SW 1271 (cell line): ENCODE data around the gene DUSP10.

Source experiments
- DNase-seq, 2 experiments: peaks; one replicate each; lab custom pipeline; 2025; lab: John Stamatoyannopoulos, UW

Gene DUSP10

DNA sequence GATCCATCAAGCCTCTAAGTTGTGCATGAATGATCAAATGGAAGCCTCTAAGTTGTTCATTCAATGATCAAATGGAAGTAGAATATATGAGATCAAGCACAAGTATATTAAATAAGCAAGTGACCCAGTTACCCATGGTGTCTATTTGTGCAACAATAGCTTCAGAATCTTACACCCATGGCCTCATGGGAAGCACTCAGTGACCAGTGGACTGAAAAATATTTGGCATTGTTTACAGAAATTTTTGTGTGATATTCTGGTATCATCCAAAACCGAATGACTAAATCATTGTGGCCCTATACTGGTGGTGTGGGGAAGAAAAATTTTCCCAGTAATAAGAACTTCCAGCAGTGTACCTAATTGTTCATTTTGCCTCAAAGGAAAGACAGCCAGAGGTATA lies 46.6 kb downstream of the DUSP10 start:
- DNase-seq, result no peak

DNA sequence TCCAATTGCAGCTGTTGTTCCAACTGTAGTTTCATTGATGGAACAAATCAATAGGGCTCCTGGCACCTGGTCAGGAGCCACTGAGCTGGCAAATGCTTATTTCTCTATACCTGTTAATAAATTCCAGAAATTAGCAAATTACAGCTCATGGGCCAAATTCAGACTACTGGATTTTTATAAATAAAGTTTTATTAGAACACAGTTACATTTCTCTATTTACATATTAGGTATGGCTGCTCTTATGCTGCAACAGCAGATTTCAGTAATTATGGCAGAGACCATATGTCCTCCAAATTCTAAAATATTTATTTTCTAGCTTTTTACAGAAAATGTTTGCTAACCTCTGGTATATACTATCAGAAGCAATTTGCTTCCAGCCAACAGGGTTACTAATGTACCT lies 47.8 kb downstream of the DUSP10 start:
- DNase-seq, result no peak

DNA sequence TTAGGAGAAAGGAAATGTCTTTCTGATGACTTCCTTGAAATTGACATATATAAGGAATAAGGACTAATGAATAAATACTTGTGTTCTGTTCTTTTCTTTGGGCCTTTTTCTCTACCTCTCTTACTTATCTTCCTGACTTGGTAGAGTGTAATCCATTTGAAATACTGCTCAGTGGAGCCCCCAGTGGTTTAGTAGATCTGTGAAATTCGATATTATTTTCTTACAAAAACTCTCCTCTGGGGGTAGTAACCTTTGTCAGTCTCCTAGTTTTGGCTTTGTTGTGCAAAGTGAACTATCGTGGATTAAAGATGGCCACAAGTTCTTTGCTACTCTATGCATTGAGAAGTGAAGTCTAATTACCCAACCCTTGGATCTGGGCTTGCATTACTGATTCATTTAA lies 48.8 kb downstream of the DUSP10 start:
- no peak for DNase-seq

DNA sequence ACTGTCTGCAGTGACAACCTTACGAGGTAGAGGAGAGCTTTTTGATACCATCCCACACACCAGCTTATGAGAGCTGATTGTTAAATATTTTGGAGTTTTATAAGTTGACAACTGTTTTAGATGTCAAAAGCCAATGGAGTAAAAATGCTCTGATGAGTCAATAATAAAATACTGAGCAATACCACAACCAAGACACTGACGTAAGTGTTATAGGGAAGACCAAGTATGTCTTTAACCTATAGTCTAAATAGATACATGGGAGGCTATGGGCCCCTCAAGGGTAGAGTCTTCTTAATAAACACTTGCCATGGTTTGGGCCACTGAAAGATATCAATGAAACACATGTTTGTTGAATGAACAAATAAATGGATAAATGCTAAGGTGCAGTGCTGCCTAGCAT lies 49.2 kb downstream of the DUSP10 start:
- no peak for DNase-seq

DNA sequence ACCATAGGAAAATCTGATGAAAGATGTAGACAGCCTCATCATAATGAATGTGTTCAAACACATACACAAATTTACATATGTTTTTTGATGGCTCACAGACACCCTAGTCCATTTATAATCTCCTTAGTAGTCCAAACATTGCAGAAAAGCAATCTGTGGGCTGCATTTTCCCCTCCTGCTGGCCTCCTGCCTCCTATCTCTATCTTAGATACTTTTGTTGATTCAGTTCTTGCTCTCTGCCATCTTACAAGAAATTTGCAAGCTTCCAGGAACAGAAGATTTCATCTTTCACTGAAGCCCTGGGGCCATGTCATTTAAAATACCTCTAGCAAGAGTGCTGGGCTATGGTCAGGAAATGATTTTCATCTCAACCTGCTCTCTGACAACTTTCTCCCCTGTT lies 50.6 kb downstream of the DUSP10 start:
- DNase-seq, result no peak

DNA sequence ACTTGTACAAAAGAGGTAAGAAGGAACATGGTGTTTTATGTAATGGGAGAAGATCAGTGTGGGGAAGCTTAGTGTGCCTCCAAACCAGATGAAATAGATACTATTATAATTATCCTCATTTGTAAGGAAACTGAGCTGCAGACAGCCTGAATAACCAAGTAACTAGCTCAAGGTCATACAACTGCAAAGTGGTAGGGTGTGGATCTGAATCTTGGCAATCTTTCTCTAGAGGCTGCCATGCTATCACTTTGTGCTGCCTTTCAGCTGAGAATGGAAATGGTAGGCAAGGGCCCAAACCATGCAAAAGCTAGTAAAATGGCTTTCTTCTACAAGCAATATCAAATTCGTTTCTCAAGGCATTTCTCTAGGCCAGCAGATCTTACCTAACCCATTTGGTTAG lies 51.0 kb downstream of the DUSP10 start:
- DNase-seq, result no peak

DNA sequence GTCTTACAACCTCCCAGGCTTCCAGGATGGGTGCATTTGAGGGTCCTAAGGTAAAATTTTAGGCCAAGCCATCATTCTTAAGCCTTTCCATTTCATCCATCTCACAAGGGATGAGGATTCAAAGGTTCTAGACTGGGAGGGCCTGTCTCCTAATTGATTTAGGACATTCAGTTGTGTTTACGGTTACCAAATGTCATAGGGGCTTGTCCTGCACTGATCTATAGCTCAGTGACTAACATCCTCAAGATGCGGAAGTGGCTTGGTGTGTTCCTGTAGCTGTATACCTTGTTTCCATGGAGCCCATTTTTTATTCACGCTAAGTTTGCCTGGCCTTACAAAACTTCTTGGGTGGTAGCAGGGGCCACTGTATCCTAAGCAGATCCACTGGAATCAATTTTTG lies 52.8 kb downstream of the DUSP10 start:
- no peak for DNase-seq

DNA sequence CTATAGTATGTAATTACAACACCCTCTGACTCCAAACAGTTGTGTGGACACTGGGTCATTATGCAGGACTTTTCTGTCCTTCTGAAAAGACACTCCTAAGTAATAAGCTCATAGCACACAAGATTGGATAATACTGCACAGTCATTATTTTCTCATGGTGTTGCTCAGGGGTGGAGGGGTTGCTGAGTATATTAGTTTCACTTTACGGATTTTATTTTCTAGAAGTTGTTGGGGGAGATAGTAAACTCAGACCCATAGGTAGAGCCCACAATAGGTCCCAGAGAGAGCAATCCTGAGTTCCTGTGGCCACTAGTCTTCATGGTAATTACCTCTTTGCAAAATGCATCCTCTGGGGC lies 53.4 kb downstream of the DUSP10 start:
- DNase-seq, result no peak

DNA sequence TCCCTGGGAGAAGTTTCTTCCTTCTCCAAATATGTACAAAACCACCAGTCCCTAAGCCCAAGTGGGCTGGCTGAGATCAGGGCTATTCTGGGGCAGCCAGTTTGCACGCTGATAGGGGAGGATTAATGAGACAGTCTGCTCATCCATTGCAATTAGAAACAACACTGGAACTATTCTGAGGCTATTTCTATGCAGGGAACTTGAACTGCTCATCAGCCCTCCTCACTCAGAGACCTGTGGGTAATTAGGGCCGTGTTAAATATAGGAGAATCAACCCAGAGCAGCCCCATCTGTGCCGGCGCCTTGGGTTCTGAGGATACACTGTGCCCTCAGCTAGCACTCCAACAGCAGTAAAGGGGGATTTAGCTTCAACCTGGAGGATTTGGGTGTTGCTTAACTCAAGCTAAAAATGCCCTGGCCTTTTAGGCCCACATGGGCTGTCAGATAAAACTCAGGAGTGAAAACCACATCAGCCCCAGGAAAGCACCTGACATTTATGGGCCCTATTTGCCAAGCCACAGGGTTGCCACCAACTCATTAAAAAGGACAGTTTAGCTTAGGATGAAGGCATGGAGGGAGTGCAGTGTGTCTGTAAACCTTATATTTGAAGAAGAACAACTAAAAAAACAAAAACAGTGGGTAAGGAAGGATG lies 53.9 kb downstream of the DUSP10 start:
- DNase-seq, result no peak

DNA sequence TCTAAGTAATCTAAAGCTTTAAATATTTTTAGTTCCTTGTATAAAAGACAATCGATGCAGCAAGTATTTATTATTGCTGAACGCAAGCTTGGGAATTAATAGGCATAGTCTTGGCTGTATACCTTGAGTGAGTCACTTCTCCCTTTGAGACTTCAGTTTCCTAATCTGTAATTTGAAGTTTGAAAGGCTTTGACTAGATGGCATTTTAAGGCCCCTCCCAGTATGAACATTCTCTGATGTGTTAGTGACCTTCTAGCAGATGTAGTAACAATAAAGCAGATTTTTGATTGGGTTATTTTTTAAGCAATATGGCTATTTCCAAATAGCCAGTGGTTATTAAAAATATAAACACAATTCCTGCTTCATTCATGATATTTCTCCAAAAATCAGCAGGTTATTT lies 58.2 kb downstream of the DUSP10 start:
- DNase-seq, result no peak

DNA sequence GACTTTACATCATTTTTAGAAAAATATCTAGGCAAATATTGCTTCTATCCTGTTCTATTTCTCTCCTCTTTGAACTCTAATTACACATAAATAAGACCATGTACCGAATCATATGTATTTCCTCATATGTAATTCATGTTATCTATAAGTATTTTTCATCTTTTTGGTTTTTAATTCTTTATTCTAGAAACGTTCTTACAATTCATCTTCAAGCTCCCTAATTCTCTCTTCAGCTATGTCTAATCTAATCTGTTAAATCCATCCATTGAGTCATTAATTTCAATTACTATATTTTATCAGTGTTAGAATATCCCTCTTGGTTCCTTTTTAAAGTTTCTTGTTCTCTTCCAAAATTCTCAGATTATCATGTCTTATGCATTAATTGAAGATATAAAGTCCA lies 61.8 kb downstream of the DUSP10 start:
- DNase-seq, result no peak

DNA sequence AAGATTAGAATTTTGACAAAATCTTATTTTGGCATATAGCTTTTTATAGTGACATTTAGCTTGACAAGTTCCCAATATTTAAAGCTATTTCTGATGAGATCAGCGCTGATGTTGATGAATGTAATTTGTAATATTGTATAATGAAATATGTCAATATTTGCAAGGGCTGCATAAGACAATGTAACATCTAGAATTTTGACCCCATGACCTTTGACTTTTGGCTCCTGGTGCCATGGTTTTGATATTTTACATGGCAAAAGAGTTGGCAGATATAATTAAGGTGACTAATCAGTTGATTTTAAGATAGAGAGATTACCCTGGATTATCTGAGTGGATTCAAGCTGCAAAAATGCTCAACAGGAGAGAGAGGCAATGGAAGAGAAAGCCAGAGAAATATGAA lies 63.9 kb downstream of the DUSP10 start:
- DNase-seq, result no peak

DNA sequence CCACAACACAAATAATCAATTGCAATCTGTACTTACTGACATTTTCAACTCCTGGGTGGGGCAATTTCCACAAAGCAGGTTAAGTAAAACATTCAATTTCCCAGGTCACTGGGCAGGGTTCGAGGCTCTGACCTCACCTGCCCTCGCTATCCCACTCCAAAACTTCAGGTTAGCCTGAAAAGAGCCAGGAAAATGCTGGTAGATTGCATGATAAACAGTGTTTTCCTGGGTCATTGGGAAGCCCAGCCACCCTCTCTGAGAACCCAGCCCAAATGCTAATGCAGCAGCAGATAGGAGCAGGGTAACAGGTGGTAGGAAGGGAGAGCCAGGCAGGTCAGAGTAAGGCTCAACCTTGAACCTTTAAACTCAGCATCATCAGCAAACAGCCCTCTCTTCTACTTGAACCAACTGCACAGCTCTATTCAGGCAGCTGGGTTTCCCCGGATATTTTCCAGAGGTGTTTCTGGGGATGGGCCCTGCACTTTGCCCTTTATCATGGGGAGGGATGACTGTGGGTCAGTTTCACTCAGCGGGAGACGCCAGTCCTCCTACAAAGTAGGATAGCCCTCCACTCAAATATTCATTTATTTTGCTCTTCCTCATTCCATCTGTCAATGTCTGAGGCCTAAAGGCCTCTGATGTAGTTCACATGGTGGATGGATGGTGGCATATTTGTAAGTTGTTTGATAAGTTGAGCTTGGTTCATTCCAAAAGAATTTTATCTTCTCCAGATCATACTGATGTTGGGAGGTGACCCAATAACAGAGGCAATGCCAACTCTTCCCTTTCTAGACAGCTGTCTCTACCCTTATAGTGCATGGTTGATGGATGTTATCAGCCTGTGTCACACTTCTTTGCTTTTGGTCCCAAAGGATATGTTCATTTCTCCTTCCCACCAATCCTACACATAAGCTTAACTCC lies 65.7 kb downstream of the DUSP10 start:
- no peak for DNase-seq

DNA sequence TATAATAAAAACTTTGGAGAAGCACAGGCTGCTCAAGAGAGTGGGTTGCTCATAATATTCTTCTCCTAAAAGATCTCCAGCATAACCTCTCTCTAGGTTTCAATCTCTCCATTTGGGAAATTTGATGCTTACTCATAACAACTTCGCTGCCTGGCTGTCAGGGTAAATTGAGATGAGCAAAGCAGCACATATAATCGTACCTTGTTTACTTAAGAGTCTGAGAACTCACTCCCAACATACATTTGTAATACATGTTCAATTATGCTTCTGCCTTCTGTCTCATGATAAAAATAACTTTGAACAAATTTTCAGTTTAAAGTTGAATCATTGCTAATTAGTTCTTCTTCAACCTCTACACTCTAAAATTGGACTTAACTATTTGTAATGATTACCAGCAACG lies 68.9 kb downstream of the DUSP10 start:
- DNase-seq, result no peak

DNA sequence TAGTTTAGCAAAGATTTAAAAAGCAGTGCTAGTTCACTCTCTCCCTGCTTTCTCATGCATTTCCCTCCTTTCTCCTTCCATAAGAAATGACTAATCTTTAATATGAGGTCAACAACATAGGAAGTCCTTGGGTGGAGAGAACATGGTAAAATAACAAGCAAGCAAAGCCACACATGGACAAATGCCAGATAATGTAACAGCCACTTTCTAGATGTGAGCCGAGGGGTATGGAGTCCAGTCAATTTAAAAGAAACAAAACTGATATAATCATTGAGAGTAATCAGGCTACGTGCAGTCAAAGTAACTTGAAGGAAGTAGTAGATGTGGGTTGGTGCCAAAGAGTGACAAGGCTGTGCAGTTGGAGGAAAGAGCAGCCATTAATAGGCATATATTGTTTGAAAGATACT lies 69.6 kb downstream of the DUSP10 start:
- DNase-seq, result no peak

DNA sequence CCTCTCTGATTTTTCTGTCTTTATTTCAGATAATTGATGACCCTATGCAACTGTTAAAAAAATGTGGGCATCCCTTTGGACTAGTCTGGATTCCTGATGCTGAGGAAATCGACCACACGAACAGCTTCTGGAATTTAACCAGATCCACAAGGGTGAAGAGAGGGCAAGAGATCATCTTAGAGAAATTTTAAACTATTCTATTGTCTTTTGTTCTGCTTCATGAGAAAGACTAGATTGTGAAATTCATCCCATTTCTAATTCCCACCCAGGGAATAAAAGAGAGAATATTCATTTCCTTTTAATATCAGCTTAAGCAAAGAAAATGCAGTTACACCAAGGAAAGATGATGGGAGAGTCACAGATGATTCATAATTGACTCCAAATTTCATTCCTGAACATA lies 71.8 kb downstream of the DUSP10 start:
- no peak for DNase-seq

DNA sequence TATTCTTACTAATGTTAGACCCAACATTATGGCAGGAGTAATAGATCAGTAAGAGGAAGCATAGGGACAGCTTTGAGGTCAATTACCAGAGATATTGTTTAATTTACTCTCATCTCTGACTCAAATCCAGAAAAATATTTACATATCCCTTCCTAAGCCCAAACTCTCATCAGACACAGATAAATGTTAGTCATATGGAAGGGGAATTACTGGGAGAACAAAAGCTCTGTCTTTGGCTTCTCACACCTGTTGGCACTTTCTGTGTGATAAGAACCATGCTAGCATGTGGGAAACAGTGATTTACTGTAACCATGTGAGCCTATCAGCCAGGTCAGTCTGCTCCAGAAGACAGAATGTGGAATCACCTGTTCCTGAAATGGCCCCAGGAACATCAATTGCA lies 72.4 kb downstream of the DUSP10 start:
- no peak for DNase-seq

DNA sequence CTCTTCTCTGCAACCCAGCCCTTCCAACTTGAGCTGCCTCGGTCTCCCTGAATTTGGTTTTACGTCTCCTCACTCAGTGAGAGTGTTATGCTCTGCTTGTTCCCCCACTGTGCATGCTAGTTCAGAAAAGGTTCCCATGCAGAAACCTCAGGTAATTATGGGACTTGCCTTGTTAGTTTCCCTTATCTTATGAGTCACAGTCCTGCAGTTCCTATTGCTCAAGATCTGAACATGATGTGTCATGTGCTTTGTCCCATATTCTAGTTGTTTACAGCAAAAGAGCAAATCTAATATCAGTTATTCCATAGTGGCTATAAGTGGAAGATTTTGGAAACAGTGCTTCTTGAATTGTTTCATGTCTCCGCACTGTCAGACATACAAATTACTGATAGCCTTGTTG lies 74.4 kb downstream of the DUSP10 start:
- peak in 1 of 2 experiments; percentile 25 for DNase-seq

DNA sequence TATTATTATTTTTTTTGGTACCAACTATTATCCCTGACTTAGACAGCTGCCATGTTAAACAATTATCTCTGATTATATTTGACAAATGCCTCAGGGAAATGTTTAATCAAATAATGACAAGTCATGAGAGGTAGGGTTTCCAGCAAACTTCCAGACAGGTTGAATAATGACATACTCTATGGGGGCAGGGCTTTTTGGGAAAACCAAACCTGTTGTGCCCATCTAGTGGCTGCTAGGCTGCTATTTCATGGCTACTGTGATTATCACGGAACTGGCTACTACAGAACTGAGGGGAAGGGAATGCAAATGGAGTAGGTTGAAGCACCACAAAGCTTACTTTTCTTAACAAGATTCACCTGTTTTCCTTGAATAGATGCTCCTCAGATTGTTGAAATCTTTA lies 77.6 kb downstream of the DUSP10 start:
- DNase-seq, result peak in 1 of 2 experiments; percentile 19

DNA sequence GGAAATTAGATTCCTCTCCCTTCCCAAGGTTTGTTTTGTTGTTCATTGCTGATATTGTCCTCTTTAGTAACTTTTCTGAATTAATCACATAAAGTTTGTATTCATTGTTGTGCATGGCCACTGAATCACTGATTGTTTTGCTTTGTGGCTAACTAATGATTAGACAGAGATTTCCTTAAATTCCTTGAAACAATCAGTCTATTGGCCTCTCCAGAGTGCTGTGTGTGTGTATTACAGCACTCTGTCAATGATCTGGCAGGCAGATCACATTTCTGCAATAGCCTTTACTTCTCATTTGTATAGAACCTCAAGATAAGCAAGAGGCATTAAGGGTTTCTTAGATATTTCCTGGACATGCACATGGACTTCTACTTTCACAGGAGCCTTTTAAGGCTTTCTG lies 78.6 kb downstream of the DUSP10 start:
- no peak for DNase-seq

DNA sequence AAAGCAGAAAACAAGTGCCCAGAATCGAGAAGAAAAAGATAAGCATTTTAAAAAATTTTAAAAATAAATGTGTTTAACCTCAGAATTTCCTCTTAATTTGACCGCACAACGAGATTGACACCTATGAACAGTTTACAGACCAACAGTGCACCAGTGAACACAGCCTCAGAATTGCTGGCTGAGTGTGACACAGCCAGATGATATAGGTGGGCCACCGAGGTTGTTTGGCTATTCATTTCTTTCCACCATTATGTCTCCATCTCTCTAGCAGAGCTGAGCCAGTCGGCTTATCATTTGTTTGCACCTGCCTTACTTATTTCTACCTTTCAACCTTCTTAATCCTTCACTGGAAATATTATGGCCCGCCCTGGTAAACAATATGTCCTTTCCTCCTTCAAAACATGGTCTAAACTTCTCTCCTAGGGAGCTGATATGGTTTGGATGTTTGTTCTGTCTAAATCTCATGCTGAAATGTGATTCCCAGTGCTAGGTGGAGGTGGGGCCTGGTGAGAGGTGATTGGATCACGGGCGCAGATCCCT lies 86.1 kb downstream of the DUSP10 start:
- no peak for DNase-seq
